IPS-NIHi7 (cell line): Measurements from ENCODE around the gene LPP.

ENCODE experiments used
- DNase-seq: peaks from one replicate; pipeline ENCODE4 v3.0.0; 2012; ENCODE audit warnings: mixed read lengths; ENCODE audit errors: extremely low spot score

Gene LPP

DNA sequence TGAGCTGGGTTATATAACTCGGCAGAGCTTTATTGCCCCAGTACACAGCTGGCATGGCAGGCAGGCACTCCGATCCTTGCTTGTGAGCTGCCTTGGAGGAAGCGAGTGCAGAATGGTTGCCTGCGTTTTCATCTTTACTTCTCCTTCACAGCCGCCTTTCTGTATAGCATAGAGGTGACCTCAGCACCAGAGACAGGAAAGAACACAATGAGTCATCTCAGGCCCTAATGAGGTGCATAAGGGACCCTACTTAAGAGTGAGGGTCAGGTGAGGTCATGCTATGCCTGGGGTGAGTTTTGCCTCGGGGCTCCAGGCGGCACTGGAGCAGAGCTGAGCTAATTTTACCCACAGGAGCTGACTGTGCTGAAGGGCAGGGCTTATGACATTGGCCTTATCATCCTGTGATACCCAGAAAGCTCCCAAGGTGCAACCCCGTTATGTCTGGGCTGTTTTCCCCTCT lies 43.5 kb downstream of the LPP start:
- DNase-seq: peak; percentile 54

DNA sequence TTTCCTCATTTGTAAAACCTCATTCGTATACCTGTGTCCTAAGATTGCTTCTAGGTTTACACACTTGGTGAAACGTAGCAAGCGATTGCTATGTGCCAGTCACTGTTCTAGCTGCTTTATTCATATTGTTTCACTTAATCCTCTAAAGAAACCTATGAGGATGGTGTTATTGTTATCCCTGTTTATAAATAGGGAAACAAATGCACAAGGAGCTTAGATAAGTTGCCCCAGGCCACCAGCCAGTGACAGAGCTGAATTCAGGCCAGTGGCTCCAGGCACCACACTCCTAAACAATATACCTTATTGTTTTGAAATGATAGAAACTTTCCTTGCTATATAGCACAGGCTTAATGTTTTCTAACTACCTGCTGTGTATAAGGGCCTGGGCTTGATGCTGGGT lies 44.0 kb downstream of the LPP start:
- DNase-seq: no peak

DNA sequence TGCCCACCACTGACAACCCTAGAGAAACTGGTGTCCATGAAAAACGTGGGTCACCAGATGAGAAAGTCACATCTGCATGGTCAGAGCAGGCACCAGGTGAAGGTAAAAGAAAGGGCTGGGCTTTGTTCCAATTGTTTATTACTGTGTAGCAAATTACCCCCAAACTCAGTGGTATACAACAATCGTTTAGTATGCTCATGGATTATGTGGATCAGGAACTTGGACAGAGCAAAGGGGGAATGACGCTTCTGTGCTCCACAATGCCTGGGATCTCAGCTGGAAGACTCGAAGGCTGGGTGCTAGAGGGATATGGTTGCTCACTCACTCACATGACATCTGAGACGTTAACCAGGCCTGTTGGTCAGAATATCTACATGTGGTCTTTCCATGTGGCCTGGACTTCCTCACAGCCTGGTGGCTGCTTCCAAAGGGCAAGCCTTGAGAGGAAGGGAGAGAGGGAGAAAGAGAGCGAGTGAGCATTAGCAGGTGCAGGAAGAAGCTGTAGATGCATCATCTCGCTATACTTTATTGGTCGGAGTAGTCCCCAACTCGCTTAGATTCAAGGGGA lies 44.9 kb downstream of the LPP start:
- no peak for DNase-seq

DNA sequence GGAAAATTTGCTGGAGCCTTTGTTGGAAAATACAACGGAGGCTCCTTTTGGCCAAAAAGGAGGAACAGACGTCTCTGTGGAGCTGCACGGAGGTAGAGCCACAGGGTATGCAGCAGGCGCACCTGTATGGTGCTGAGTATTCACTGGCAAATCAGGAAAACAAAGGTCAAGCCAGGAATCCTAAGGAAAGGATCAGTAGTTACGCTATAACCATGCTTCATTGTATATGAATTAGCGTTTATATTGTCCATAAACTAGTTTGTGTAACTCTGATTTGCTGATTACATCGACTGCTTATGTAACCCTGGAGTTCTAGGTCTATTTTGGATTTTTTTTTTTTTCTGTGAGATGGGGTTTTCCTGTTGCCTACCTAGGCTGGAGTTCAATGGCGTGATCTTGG lies 45.4 kb downstream of the LPP start:
- no peak for DNase-seq

- DNase-seq: no peak
These were observed 46.5 kb downstream of the LPP start for GRCh38 chr3:188200481-188200880.

GRCh38 chr3:188202358-188203138 lies 48.6 kb downstream of the LPP start:
- DNase-seq: peak; percentile 56

- DNase-seq: no peak
These were observed 50.6 kb downstream of the LPP start for GRCh38 chr3:188204526-188204925.

GRCh38 chr3:188205992-188206416 lies 52.0 kb downstream of the LPP start:
- DNase-seq: no peak

GRCh38 chr3:188206787-188207186 lies 52.8 kb downstream of the LPP start:
- no peak for DNase-seq

DNA sequence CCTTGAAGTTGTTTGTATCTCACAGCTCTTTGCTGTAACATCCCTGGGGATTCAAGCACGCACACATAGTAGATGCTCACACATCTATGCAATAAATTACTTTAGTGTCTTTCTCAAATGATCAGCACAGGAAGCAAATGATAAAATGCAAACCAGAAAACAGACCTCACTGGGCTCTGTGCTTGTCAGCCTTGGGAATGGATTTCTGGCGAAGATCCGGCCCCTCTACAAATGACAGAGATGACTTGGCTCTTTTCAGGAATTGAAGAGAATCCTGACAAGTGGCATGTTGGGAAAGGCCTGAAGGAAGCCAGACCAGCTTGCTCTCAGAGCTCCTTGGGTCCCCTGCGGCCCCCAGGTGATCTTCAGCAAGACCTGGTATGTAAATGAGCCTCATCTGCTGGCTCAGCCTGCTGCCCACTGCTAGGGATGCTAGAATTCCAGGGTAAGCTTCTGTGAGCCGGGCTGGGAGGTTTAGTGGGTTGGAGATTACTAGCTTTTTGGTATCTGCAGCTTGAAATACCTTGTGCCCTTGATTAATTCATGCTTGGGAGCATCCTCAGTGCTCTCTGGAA lies 54.1 kb downstream of the LPP start:
- peak; percentile 67 for DNase-seq

DNA sequence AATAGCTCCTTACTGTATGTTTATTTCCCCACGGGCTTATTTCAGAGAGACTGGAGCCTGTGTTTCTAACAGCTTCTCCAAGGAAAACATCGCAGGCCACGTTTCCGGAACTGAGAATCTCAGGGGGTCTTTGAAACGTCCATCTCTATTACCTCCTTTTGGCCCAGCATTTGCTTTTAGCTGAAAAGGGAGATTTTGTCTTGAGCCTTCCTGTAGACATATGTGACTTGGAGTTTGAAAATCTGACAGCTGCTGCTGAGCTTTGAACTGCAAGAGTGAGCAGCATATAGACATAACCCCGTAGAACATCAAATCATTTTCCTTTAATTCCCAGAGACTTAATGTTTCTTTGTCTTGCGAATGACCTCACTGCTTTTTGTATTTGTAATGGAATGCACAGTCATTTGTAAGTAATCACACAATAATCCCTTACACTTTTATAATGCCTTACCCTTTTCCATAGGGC lies 54.6 kb downstream of the LPP start:
- DNase-seq: no peak

GRCh38 chr3:188209034-188209433 lies 55.1 kb downstream of the LPP start:
- no peak for DNase-seq

DNA sequence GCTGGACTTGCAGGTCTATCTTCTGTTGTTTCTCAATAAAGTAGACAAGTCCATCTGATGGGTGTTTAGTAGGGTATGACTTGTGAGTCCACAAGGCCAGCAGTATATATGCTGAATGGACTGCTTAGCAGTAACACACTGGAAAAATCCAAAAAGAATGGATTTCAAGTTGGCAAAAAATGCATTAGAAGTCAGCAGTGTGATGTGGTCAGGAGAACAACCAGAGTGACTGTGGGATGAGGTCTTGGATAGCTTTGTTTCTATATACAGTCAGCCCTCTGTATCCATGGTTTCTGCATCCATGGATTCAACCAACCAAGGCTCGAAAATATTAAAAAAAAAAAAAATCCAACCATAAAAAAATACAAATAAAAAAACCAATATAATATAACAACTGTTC lies 55.8 kb downstream of the LPP start:
- no peak for DNase-seq

DNA sequence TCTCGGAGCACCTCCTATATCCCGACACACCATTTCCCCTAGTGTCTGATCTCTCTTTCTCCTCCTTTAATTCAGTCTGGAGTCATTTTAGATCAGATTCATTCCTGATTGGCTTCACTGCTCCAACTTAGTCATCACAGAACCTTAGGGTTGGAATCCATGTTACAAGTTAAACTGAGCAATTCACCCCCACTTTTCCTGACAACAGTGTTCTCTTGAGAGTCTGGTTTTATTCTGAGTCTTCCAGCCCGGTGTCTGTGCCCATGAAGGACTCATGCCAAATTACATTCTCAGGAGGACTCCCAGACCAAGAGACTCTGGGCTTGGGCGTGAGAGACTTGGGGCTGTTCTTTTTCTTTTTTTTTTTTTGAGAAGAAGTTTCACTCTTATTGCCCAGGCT lies 57.5 kb downstream of the LPP start:
- DNase-seq: no peak

- DNase-seq: peak; percentile 68
These were observed 58.5 kb downstream of the LPP start for GRCh38 chr3:188212308-188212969.

DNA sequence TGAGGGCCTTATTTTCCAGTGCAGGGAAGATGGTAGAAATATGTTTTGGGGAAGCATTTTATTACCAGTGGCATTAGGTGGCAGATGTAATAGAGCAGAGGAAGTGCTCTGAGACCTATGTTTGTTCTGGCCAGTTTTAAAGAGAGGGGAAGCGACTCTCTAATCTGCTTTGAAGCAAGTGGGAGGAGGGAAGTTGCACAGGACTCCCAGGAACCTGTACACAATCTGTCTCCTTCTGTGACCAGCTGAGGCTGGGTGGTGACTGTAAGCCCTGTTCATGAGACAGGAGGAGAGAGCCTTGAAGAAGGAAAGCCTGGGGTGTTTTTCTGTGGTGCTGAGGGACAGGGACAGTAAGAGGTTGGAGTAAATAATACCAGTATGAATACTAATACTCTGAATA lies 60.5 kb downstream of the LPP start:
- no peak for DNase-seq

DNA sequence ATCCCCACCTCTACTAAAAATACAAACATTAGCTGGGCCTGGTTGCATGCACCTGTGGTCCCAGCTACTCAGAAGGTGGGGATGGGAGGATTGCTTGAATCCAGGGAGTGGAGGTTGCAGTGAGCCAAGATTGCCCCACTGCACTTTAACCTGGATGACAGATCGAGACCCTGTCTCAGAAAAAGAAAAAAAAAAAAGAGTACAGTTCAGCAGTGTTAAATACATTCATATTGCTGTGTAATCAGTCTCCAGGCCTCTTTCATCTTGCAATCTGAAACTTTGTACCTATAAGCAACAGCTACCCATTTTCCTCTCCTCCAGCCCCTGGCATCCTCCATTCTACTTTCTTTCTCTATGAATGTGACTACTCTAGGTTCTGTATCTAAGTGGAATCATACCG lies 61.2 kb downstream of the LPP start:
- DNase-seq: no peak

- DNase-seq: no peak
These were observed 63.1 kb downstream of the LPP start for GRCh38 chr3:188217011-188217463.

GRCh38 chr3:188217726-188218125 lies 63.8 kb downstream of the LPP start:
- DNase-seq: no peak

- DNase-seq: no peak
These were observed 64.6 kb downstream of the LPP start for GRCh38 chr3:188218603-188219002.

DNA sequence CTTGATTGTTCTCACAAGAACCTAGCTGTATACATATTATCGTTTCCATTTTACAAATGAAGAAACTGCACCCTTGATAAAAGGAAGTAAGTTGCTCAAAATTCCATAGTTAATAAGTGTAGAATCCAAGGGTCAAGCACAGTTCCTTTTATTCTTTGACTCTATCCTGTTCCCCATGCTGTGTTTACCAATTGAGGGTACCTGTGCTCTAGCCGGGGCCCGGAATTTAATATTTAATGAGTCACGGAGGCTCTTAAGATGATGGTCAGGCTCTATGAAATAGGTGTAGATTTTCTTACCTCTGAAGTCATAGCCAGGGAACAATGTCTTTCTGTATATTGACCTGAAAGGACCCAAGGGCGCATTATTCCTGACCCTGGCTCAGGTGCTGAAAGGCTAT lies 65.2 kb downstream of the LPP start:
- DNase-seq: no peak

- DNase-seq: no peak
These were observed 66.3 kb downstream of the LPP start for GRCh38 chr3:188220097-188220788.
